ENCODE results near the gene MGST2.
A peak's percentile ranks its signal among the peaks of the same experiment; 100 is the strongest.

Gene MGST2

GRCh38 chr4:139738846-139739613, 73.4 kb downstream of the MGST2 start:
- Histone ChIP-seq H3K79me2 (ENCODE audit: control insufficient read depth, insufficient read depth, low read length, unreplicated experiment) (no peaks in the 10 kb centered on the region), H3K36me3 (ENCODE audit: insufficient read depth, low read length) (no peaks in the 10 kb centered on the region), H3K4me1 (ENCODE audit: control insufficient read depth, insufficient read depth, low read length, unreplicated experiment) (peaks cover 12% of the 10 kb centered on the region), H3K4me3 (ENCODE audit: low read depth, low read length) (no peak overlapping the region), H3K27me3 (ENCODE audit: insufficient read depth, low read length) (no peaks in the 10 kb centered on the region), H3K27ac (ENCODE audit: low read depth, low read length) (no peak overlapping the region), H2AFZ (ENCODE audit: low read length, unreplicated experiment) (no peak overlapping the region)

GRCh38 chr4:139740121-139740520, 74.5 kb downstream of the MGST2 start:
- Histone ChIP-seq H3K4me1 (ENCODE audit: control insufficient read depth, insufficient read depth, low read length, unreplicated experiment) (peaks cover 12% of the 10 kb centered on the region), H3K27ac (ENCODE audit: low read depth, low read length) (no peak overlapping the region), H3K27me3 (ENCODE audit: insufficient read depth, low read length) (no peaks in the 10 kb centered on the region; the same call in 1 of the 2 replicates), H2AFZ (ENCODE audit: low read length, unreplicated experiment) (no peak overlapping the region), H3K36me3 (ENCODE audit: insufficient read depth, low read length) (no peaks in the 10 kb centered on the region), H3K79me2 (ENCODE audit: control insufficient read depth, insufficient read depth, low read length, unreplicated experiment) (no peaks in the 10 kb centered on the region), H3K4me3 (ENCODE audit: low read depth, low read length) (no peak overlapping the region)

DNA sequence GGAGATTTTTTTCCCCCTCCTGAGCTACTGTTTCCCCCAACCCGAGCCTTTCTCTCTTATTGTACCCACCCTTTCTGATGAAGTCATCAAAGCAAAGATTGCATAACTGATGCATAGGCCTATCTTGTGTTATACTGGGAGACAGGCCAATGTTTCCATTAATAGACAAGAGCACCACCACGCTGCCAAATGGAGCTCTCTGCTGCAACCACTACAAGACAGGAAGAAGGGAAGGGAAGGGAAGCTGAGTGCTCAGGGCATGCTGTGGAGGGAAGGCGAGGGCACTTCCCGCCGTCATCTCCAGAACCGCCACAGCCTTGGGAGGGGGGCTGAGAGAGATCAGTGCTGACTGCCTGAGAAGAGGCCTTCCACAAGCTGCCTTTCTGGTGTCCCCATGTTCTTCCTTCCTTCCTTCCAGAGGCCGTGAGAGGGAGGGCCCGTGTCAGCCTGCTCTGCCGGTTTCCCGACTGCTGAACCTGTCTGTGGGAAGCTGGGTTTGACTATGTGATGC, 75.0 kb downstream of the MGST2 start:
- H3K36me3 ChIP-seq (ENCODE audit: insufficient read depth, low read length), result no peaks in the 10 kb centered on the region
- H2AFZ ChIP-seq (ENCODE audit: low read length, unreplicated experiment), result peak overlapping the region; percentile 78
- H3K79me2 ChIP-seq (ENCODE audit: control insufficient read depth, insufficient read depth, low read length, unreplicated experiment), result no peaks in the 10 kb centered on the region
- H3K4me1 ChIP-seq (ENCODE audit: control insufficient read depth, insufficient read depth, low read length, unreplicated experiment), result peaks cover 12% of the 10 kb centered on the region
- H3K27me3 ChIP-seq (ENCODE audit: insufficient read depth, low read length), result no peaks in the 10 kb centered on the region; the same call in 1 of the 2 replicates
- H3K4me3 ChIP-seq (ENCODE audit: low read depth, low read length), result no peak overlapping the region
- H3K27ac ChIP-seq (ENCODE audit: low read depth, low read length), result no peak overlapping the region

GRCh38 chr4:139743027-139743426, 77.4 kb downstream of the MGST2 start:
- Histone ChIP-seq H3K27ac (ENCODE audit: low read depth, low read length) (no peak overlapping the region), H3K4me1 (ENCODE audit: control insufficient read depth, insufficient read depth, low read length, unreplicated experiment) (peaks cover 12% of the 10 kb centered on the region), H3K27me3 (ENCODE audit: insufficient read depth, low read length) (peaks cover 3% of the 10 kb centered on the region; the same call in 1 of the 2 replicates)

GRCh38 chr4:139744232-139744631, 78.6 kb downstream of the MGST2 start:
- no peak overlapping the region for H3K4me3 ChIP-seq (ENCODE audit: low read depth, low read length)
- peaks cover 12% of the 10 kb centered on the region for H3K4me1 ChIP-seq (ENCODE audit: control insufficient read depth, insufficient read depth, low read length, unreplicated experiment)
- no peaks in the 10 kb centered on the region for H3K36me3 ChIP-seq (ENCODE audit: insufficient read depth, low read length)
- no peak overlapping the region for H3K27ac ChIP-seq (ENCODE audit: low read depth, low read length)
- H2AFZ ChIP-seq (ENCODE audit: low read length, unreplicated experiment), result no peak overlapping the region
- H3K27me3 ChIP-seq (ENCODE audit: insufficient read depth, low read length), result peaks cover 3% of the 10 kb centered on the region; the same call in 1 of the 2 replicates
- no peaks in the 10 kb centered on the region for H3K79me2 ChIP-seq (ENCODE audit: control insufficient read depth, insufficient read depth, low read length, unreplicated experiment)

More at GRCh38 chr4:139743027-139743426, 77.4 kb downstream of the MGST2 start:
- Histone ChIP-seq H2AFZ (ENCODE audit: low read length, unreplicated experiment) (no peak overlapping the region), H3K4me3 (ENCODE audit: low read depth, low read length) (no peak overlapping the region), H3K36me3 (ENCODE audit: insufficient read depth, low read length) (no peaks in the 10 kb centered on the region), H3K79me2 (ENCODE audit: control insufficient read depth, insufficient read depth, low read length, unreplicated experiment) (no peaks in the 10 kb centered on the region)

- Histone ChIP-seq H3K4me1 (ENCODE audit: control insufficient read depth, insufficient read depth, low read length, unreplicated experiment) (peaks cover 8% of the 10 kb centered on the region), H3K79me2 (ENCODE audit: control insufficient read depth, insufficient read depth, low read length, unreplicated experiment) (no peaks in the 10 kb centered on the region), H3K27me3 (ENCODE audit: insufficient read depth, low read length) (peaks cover 3% of the 10 kb centered on the region; the same call in 1 of the 2 replicates), H3K4me3 (ENCODE audit: low read depth, low read length) (no peak overlapping the region), H2AFZ (ENCODE audit: low read length, unreplicated experiment) (no peak overlapping the region), H3K36me3 (ENCODE audit: insufficient read depth, low read length) (no peaks in the 10 kb centered on the region), H3K27ac (ENCODE audit: low read depth, low read length) (no peak overlapping the region)
These were observed 79.6 kb downstream of the MGST2 start for GRCh38 chr4:139745111-139745639.

GRCh38 chr4:139746431-139747171, 81.0 kb downstream of the MGST2 start:
- Histone ChIP-seq H3K4me3 (ENCODE audit: low read depth, low read length) (no peak overlapping the region), H3K36me3 (ENCODE audit: insufficient read depth, low read length) (no peaks in the 10 kb centered on the region), H3K4me1 (ENCODE audit: control insufficient read depth, insufficient read depth, low read length, unreplicated experiment) (no peaks in the 10 kb centered on the region), H3K27me3 (ENCODE audit: insufficient read depth, low read length) (peaks cover 3% of the 10 kb centered on the region; the same call in 1 of the 2 replicates), H3K27ac (ENCODE audit: low read depth, low read length) (no peak overlapping the region), H2AFZ (ENCODE audit: low read length, unreplicated experiment) (no peak overlapping the region), H3K79me2 (ENCODE audit: control insufficient read depth, insufficient read depth, low read length, unreplicated experiment) (no peaks in the 10 kb centered on the region)

- peaks cover 3% of the 10 kb centered on the region; the same call in 1 of the 2 replicates for H3K27me3 ChIP-seq (ENCODE audit: insufficient read depth, low read length)
- no peak overlapping the region for H2AFZ ChIP-seq (ENCODE audit: low read length, unreplicated experiment)
- H3K79me2 ChIP-seq (ENCODE audit: control insufficient read depth, insufficient read depth, low read length, unreplicated experiment), result no peaks in the 10 kb centered on the region
- H3K4me1 ChIP-seq (ENCODE audit: control insufficient read depth, insufficient read depth, low read length, unreplicated experiment), result no peaks in the 10 kb centered on the region
- H3K36me3 ChIP-seq (ENCODE audit: insufficient read depth, low read length), result no peaks in the 10 kb centered on the region
- H3K4me3 ChIP-seq (ENCODE audit: low read depth, low read length), result no peak overlapping the region
- no peak overlapping the region for H3K27ac ChIP-seq (ENCODE audit: low read depth, low read length)
These were observed 83.7 kb downstream of the MGST2 start for GRCh38 chr4:139749338-139749737.

- Histone ChIP-seq H3K4me3 (ENCODE audit: low read depth, low read length) (no peak overlapping the region), H3K27ac (ENCODE audit: low read depth, low read length) (no peak overlapping the region), H3K36me3 (ENCODE audit: insufficient read depth, low read length) (no peaks in the 10 kb centered on the region), H3K4me1 (ENCODE audit: control insufficient read depth, insufficient read depth, low read length, unreplicated experiment) (no peaks in the 10 kb centered on the region), H3K27me3 (ENCODE audit: insufficient read depth, low read length) (peaks cover 3% of the 10 kb centered on the region; the same call in 1 of the 2 replicates), H2AFZ (ENCODE audit: low read length, unreplicated experiment) (no peak overlapping the region), H3K79me2 (ENCODE audit: control insufficient read depth, insufficient read depth, low read length, unreplicated experiment) (no peaks in the 10 kb centered on the region)
These were observed 84.3 kb downstream of the MGST2 start for GRCh38 chr4:139749835-139750498.

DNA sequence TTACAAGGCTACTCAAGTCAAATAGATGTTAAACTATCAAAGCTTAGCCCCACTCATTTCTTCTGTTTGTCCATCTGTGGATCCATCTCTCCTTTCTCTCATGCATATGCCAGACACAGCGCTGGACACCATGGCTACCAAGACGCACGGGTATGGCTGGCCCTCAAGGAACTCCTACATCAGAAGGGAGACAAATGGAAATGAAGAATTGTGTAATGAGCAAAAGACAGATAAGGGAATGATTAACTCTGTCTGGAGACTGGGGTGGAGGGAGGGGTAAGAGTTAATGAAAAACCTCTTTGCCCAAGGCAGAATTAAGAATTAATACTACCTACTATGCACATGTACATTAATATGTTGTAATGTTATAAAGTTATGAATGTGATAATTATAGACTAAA, 88.1 kb downstream of the MGST2 start:
- Histone ChIP-seq H3K36me3 (ENCODE audit: insufficient read depth, low read length) (no peaks in the 10 kb centered on the region), H3K79me2 (ENCODE audit: control insufficient read depth, insufficient read depth, low read length, unreplicated experiment) (no peaks in the 10 kb centered on the region), H2AFZ (ENCODE audit: low read length, unreplicated experiment) (no peak overlapping the region), H3K4me1 (ENCODE audit: control insufficient read depth, insufficient read depth, low read length, unreplicated experiment) (no peaks in the 10 kb centered on the region), H3K27ac (ENCODE audit: low read depth, low read length) (no peak overlapping the region), H3K27me3 (ENCODE audit: insufficient read depth, low read length) (peaks cover 4% of the 10 kb centered on the region), H3K4me3 (ENCODE audit: low read depth, low read length) (no peak overlapping the region)

Data from ACC112 (cell line).